HCEC 1CT (cell line): ENCODE measurements around the gene SLC7A10.
"Not testable (repeated sequence)": the region's sequence is repeated elsewhere in the genome, so short reads cannot be mapped to it uniquely, and the experiment has no call there.

ENCODE experiments used
- DNase-seq: peaks from one replicate; pipeline ENCODE4 v3.0.0-alpha.2; 2017

Gene SLC7A10

GRCh38 chr19:33215438-33216197 lies 10.0 kb downstream of the SLC7A10 start:
- DNase-seq, result no peak

GRCh38 chr19:33214596-33214995 lies 11.1 kb downstream of the SLC7A10 start:
- peak; percentile 25 for DNase-seq

GRCh38 chr19:33212436-33213172 lies 13.0 kb downstream of the SLC7A10 start:
- no peak for DNase-seq

- no peak for DNase-seq
Measured at GRCh38 chr19:33211794-33212435, 13.7 kb downstream of the SLC7A10 start.

GRCh38 chr19:33210266-33210940 lies 15.2 kb downstream of the SLC7A10 start:
- no peak for DNase-seq

- not testable (repeated sequence) for DNase-seq
Measured at GRCh38 chr19:33209850-33210230, 15.8 kb downstream of the SLC7A10 start.

GRCh38 chr19:33208904-33209849 lies 16.5 kb downstream of the SLC7A10 start:
- DNase-seq, result no peak

- DNase-seq, result no peak
Measured at GRCh38 chr19:33208371-33208895, 17.2 kb downstream of the SLC7A10 start.

GRCh38 chr19:33207903-33208302 lies 17.7 kb downstream of the SLC7A10 start:
- DNase-seq, result no peak

- DNase-seq, result no peak
Measured at GRCh38 chr19:33207040-33207620, 18.5 kb downstream of the SLC7A10 start.

GRCh38 chr19:33206261-33207039 lies 19.2 kb downstream of the SLC7A10 start:
- DNase-seq, result no peak

GRCh38 chr19:33205531-33206260 lies 20.0 kb downstream of the SLC7A10 start:
- no peak for DNase-seq

GRCh38 chr19:33205110-33205509 lies 20.5 kb downstream of the SLC7A10 start:
- DNase-seq, result no peak

GRCh38 chr19:33204136-33204973 lies 21.3 kb downstream of the SLC7A10 start:
- no peak for DNase-seq

GRCh38 chr19:33203529-33203928 lies 22.1 kb downstream of the SLC7A10 start:
- DNase-seq, result no peak

- DNase-seq, result no peak
Measured at GRCh38 chr19:33202546-33203507, 22.8 kb downstream of the SLC7A10 start.

GRCh38 chr19:33201886-33202545 lies 23.6 kb downstream of the SLC7A10 start:
- no peak for DNase-seq
